ENCODE measurements around the gene LILRA6. TPM values are rescaled to one million over a fixed set of nuclear protein-coding genes. Genes with fewer than 3 reads are reported as not detected.
"Not testable (repeated sequence)": the region's sequence is repeated elsewhere in the genome, so short reads cannot be mapped to it uniquely, and the experiment has no call there.

The LILRA6 gene
- total RNA-seq, 1 experiment from 2014 or later: 0.08 TPM

DNA sequence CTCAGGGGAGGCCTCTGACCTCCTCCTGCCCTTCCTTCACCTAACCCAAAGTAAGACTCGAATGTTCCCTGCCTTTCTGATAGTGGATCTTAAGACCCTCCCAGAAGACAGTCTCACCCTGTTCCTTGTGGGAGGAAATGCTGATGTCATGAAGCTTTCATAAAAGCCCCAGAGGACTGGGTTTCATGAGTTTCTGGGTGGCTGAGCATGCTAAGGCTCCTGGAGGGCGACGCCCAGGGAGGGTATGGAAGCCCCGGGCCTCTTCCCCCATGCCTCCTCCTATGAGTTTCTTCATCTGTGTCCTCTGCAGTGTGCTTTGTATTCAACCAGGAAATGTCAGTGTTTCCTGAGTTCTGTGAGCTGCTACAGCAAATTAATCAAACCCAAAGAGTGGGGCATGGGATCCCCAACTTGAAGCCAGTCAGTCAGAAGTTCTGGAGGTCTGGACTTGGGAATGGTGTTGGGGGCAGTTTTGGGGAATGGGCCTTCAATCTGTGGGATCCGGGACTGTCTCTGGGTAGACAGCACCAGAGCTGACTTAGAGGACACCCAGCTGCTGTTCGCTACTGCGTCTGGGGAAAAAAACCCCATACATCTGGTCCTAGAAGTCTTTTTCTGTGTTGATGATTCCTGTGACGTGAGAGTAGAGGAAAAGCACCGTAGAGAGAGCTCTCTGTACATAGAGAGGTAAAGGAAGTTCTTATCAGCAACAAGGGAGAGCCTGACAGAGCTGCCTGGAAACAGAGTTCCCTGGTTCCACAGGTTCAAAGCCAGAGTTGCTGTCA lies 40.3 kb upstream of the LILRA6 start:
- ChIA-PET POLR2A (no interaction called here), CTCF (no interaction called here)
- Histone ChIP-seq H3K9me3 (ENCODE audit: control insufficient read depth, insufficient read depth, low read depth, low read length) (no peaks in the 10 kb centered on the region), H3K27ac (ENCODE audit: low read length) (no peak overlapping the region), H3K27me3 (ENCODE audit: control insufficient read depth, insufficient read depth, low read length) (peaks cover 12% of the 10 kb centered on the region), H3K36me3 (ENCODE audit: control insufficient read depth, insufficient read depth, low read length) (no peaks in the 10 kb centered on the region), H3K4me1 (ENCODE audit: control insufficient read depth, insufficient read depth, low read length) (no peaks in the 10 kb centered on the region), H3K4me3 (ENCODE audit: low read depth in 2 of 2, low read length in 2 of 2) (no peak overlapping the region)
- intact Hi-C loops (cut with micrococcal nuclease; ENCODE audit: unreplicated experiment): no loop called here
- DNase-seq (ENCODE audit: low read depth, low spot score) (no peak), ATAC-seq (no peak)
- BruUV-seq (replicated peaks): no TSS peak
- in situ Hi-C loops (cut with HindIII; ENCODE audit: low pct_unique_long_range_greater_than_20kb, low sequenced_read_pairs): no loop called here
- no peak for TF ChIP-seq SIN3A (IDR thresholded peaks at IDR 0.05; ENCODE audit: borderline replicate concordance, insufficient read depth, low read depth, low read length)
- TF ChIP-seq, protein P1, sequence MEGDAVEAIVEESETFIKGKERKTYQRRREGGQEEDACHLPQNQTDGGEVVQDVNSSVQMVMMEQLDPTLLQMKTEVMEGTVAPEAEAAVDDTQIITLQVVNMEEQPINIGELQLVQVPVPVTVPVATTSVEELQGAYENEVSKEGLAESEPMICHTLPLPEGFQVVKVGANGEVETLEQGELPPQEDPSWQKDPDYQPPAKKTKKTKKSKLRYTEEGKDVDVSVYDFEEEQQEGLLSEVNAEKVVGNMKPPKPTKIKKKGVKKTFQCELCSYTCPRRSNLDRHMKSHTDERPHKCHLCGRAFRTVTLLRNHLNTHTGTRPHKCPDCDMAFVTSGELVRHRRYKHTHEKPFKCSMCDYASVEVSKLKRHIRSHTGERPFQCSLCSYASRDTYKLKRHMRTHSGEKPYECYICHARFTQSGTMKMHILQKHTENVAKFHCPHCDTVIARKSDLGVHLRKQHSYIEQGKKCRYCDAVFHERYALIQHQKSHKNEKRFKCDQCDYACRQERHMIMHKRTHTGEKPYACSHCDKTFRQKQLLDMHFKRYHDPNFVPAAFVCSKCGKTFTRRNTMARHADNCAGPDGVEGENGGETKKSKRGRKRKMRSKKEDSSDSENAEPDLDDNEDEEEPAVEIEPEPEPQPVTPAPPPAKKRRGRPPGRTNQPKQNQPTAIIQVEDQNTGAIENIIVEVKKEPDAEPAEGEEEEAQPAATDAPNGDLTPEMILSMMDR (IDR thresholded peaks at IDR 0.05): no peak
- TF ChIP-seq POLR2AphosphoS5 (IDR thresholded peaks at IDR 0.05; ENCODE audit: low read depth, low read length): no peak
- no peak for TF ChIP-seq TCF7L2 (IDR thresholded peaks at IDR 0.05; ENCODE audit: low read depth, low read length)
- TF ChIP-seq, protein P2, sequence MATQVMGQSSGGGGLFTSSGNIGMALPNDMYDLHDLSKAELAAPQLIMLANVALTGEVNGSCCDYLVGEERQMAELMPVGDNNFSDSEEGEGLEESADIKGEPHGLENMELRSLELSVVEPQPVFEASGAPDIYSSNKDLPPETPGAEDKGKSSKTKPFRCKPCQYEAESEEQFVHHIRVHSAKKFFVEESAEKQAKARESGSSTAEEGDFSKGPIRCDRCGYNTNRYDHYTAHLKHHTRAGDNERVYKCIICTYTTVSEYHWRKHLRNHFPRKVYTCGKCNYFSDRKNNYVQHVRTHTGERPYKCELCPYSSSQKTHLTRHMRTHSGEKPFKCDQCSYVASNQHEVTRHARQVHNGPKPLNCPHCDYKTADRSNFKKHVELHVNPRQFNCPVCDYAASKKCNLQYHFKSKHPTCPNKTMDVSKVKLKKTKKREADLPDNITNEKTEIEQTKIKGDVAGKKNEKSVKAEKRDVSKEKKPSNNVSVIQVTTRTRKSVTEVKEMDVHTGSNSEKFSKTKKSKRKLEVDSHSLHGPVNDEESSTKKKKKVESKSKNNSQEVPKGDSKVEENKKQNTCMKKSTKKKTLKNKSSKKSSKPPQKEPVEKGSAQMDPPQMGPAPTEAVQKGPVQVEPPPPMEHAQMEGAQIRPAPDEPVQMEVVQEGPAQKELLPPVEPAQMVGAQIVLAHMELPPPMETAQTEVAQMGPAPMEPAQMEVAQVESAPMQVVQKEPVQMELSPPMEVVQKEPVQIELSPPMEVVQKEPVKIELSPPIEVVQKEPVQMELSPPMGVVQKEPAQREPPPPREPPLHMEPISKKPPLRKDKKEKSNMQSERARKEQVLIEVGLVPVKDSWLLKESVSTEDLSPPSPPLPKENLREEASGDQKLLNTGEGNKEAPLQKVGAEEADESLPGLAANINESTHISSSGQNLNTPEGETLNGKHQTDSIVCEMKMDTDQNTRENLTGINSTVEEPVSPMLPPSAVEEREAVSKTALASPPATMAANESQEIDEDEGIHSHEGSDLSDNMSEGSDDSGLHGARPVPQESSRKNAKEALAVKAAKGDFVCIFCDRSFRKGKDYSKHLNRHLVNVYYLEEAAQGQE (IDR thresholded peaks at IDR 0.05; ENCODE audit: insufficient read depth in 1 of 2, low read depth in 2 of 2, low read length in 1 of 2): no peak

DNA sequence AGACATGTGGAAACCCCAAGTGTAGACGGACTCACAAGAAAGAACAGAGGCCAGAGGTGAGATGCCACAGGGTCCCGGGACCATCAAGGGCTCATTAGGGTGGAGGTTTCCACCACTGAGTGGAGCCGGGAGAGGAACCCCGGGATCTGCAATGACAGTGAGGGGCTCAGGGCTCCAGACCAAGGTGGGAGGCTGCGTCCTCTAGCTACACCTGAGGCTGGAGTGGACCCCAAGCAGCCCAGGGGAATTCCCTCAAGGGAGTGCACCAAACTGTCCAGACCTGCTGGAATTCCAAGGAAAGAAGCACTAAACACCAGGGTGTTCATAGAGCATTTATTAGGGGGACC lies 39.1 kb upstream of the LILRA6 start:
- CTCF ChIA-PET; H3K27ac ChIP-seq (ENCODE audit: low read length); intact Hi-C loops (cut with micrococcal nuclease; ENCODE audit: unreplicated experiment); H3K9me3 ChIP-seq (ENCODE audit: control insufficient read depth, insufficient read depth, low read depth, low read length); POLR2A ChIA-PET; H3K4me3 ChIP-seq (ENCODE audit: low read depth in 2 of 2, low read length in 2 of 2); ATAC-seq; H3K36me3 ChIP-seq (ENCODE audit: control insufficient read depth, insufficient read depth, low read length); H3K4me1 ChIP-seq (ENCODE audit: control insufficient read depth, insufficient read depth, low read length); DNase-seq (ENCODE audit: low read depth, low spot score); BruUV-seq (replicated peaks); in situ Hi-C loops (cut with HindIII; ENCODE audit: low pct_unique_long_range_greater_than_20kb, low sequenced_read_pairs): not testable (repeated sequence)
- peaks cover 12% of the 10 kb centered on the region for H3K27me3 ChIP-seq (ENCODE audit: control insufficient read depth, insufficient read depth, low read length)

DNA sequence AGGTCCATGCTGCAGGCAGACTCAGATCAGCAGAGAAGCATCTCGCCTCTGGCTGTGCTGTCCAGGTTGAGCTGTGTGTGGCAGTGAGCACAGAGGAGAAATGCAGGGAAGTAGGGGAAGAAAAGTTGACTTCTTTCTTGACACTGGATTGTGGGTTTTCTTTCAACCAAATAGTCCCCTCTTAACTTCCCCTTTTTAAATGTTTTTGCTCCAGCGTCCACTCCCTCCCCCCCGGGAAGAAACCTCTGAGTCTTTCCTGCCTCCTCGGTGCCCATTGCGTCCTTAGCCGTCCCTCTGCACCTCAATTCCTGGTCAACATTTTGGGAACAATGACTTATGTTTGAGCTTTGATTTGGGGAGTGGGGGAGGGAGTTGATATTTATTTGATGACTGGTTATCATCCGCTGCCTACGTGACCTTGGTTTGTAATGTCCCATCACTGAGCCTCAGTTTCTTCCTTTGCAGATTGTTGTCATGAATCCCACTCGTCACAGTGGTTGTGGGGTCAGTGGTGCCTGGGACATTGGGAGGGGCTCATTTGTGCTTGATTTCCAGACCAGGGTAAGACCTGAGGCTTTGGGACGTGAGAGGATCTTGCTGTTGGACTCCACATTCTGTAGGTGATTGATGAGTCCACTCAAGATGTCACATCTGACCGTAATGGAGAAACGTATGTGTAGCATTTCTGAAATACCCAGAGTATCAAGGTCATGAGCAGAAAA lies 38.6 kb upstream of the LILRA6 start, which contains the start of gene LILRB2:
TSS of gene LILRB2 (minus strand) at position 104 of the 722 bp plus-strand sequence. CDS start 614 bp downstream, outside the sequence.
- DNase-seq (ENCODE audit: low read depth, low spot score) (no peak), ATAC-seq (no peak)
- TF ChIP-seq, protein P1 (IDR thresholded peaks at IDR 0.05): no peak
- TF ChIP-seq POLR2AphosphoS5 (IDR thresholded peaks at IDR 0.05; ENCODE audit: low read depth, low read length): no peak
- TF ChIP-seq TCF7L2 (IDR thresholded peaks at IDR 0.05; ENCODE audit: low read depth, low read length): no peak
- no peak for TF ChIP-seq SIN3A (IDR thresholded peaks at IDR 0.05; ENCODE audit: borderline replicate concordance, insufficient read depth, low read depth, low read length)
- TF ChIP-seq, protein P2 (IDR thresholded peaks at IDR 0.05; ENCODE audit: insufficient read depth in 1 of 2, low read depth in 2 of 2, low read length in 1 of 2): no peak
- ChIA-PET POLR2A (no interaction called here), CTCF (no interaction called here)
- Histone ChIP-seq H3K27me3 (ENCODE audit: control insufficient read depth, insufficient read depth, low read length) (peaks cover 12% of the 10 kb centered on the region), H3K36me3 (ENCODE audit: control insufficient read depth, insufficient read depth, low read length) (no peaks in the 10 kb centered on the region), H3K9me3 (ENCODE audit: control insufficient read depth, insufficient read depth, low read depth, low read length) (no peaks in the 10 kb centered on the region), H3K4me1 (ENCODE audit: control insufficient read depth, insufficient read depth, low read length) (no peaks in the 10 kb centered on the region), H3K27ac (ENCODE audit: low read length) (no peak within 1 kb of the TSS), H3K4me3 (ENCODE audit: low read depth in 2 of 2, low read length in 2 of 2) (no peak within 1 kb of the TSS)
- in situ Hi-C loops (cut with HindIII; ENCODE audit: low pct_unique_long_range_greater_than_20kb, low sequenced_read_pairs) (no loop called here), intact Hi-C loops (cut with micrococcal nuclease; ENCODE audit: unreplicated experiment) (no loop called here)
- no TSS peak for BruUV-seq (replicated peaks)
